Left renal pelvis (tissue), 4 donors: Measurements from ENCODE around the gene MOK. TPM values are rescaled to one million over a fixed set of nuclear protein-coding genes. Genes with fewer than 3 reads are reported as not detected.
"Not testable (repeated sequence)": the region's sequence is repeated elsewhere in the genome, so short reads cannot be mapped to it uniquely, and the experiment has no call there.

Experiments used
- DNase-seq, 4 donors: peaks; one replicate each; pipeline ENCODE4 v3.0.0-alpha.2; 2013; ENCODE audit warnings: low read depth in 4 of 4, low spot score in 3 of 4
- polyA plus RNA-seq, 4 donors: library from polyadenylated mRNA; unstranded; fragments of 120-200 nt; gene quantifications; one replicate each; pipeline ENCODE4 v1.2.1, GENCODE V29; 2013; ENCODE audit not compliant: insufficient read length in 4 of 4

Gene MOK
- polyA plus RNA-seq = 10 to 100 TPM; 16.2 to 40.3 (median 25.8) TPM

GRCh38 chr14:102304611-102305506, at the start of gene MOK:
Gene MOK (minus strand): TSS chr14:102305164. CDS start chr14:102304968, 196 bp downstream.
- peak; percentile 94 to 96 (median 94) for DNase-seq

- DNase-seq = no peak
These were observed 48.2 kb upstream of the MOK start for GRCh38 chr14:102353126-102353619.

- DNase-seq = no peak
These were observed 47.2 kb upstream of the MOK start for GRCh38 chr14:102352213-102352612.

- not testable (repeated sequence) for DNase-seq
These were observed 46.6 kb upstream of the MOK start for GRCh38 chr14:102351593-102351992.

- DNase-seq = no peak
These were observed 46.1 kb upstream of the MOK start for GRCh38 chr14:102351023-102351422.

- DNase-seq = no peak
These were observed 43.4 kb upstream of the MOK start for GRCh38 chr14:102348376-102348775.

GRCh38 chr14:102346645-102347044, 41.7 kb upstream of the MOK start:
- DNase-seq = no peak

- no peak for DNase-seq
These were observed 40.3 kb upstream of the MOK start for GRCh38 chr14:102345232-102345631.

- DNase-seq = no peak
These were observed 39.5 kb upstream of the MOK start for GRCh38 chr14:102344485-102344884.

- DNase-seq = no peak
These were observed 39.1 kb upstream of the MOK start for GRCh38 chr14:102344084-102344483.

GRCh38 chr14:102342238-102342637, 37.3 kb upstream of the MOK start:
- DNase-seq = no peak

- DNase-seq = no peak
These were observed 36.6 kb upstream of the MOK start for GRCh38 chr14:102341566-102341965.

- no peak for DNase-seq
These were observed 33.8 kb upstream of the MOK start for GRCh38 chr14:102338724-102339123.

GRCh38 chr14:102335163-102335562, 30.2 kb upstream of the MOK start:
- DNase-seq = no peak

- DNase-seq = no peak
These were observed 29.1 kb upstream of the MOK start for GRCh38 chr14:102333795-102334705.

GRCh38 chr14:102333390-102333789, 28.4 kb upstream of the MOK start:
- DNase-seq = no peak

- DNase-seq = no peak
These were observed 25.8 kb upstream of the MOK start for GRCh38 chr14:102330806-102331205.

GRCh38 chr14:102329381-102329780, 24.4 kb upstream of the MOK start:
- DNase-seq = not testable (repeated sequence)

GRCh38 chr14:102326583-102326982, 21.6 kb upstream of the MOK start:
- DNase-seq = no peak

- no peak for DNase-seq
These were observed 20.9 kb upstream of the MOK start for GRCh38 chr14:102325791-102326345.

GRCh38 chr14:102323102-102323501, 18.1 kb upstream of the MOK start:
- DNase-seq = no peak
